A549 (cell line): ENCODE data around the gene WT1. TPM values are rescaled to one million over a fixed set of nuclear protein-coding genes. Genes with fewer than 3 reads are reported as not detected.

ENCODE experiments used
- ATAC-seq, 2 experiments: fragments of 200-7000 bp in 1 of 2; fragments of >200 bp in 1 of 2; cut with Nextera tagmentation in 1 of 2; cut with Tn5 transposase in 1 of 2; 3 replicates each; pipeline versions ENCODE4 v1.8.0 to v1.9.1; 2018 to 2020; ENCODE audit warnings: mild to moderate bottlenecking in 1 of 2, moderate library complexity in 1 of 2
- CTCF ChIA-PET: fragments of 300-600 bp; sonication (Branson Sonifier 250); formaldehyde crosslinking; extraction: SDS; loops from one replicate; lab custom pipeline; 2021; ENCODE audit warnings: antibody characterized with exemption, inconsistent platforms; lab: Yijun Ruan, JAX
- POLR2A ChIA-PET: fragments of 350-600 bp; formaldehyde crosslinking; extraction: SDS; loops from one replicate; lab custom pipeline; 2021; ENCODE audit warnings: antibody characterized with exemption, inconsistent platforms; lab: Yijun Ruan, JAX
- DNase-seq, 2 experiments: peaks; one replicate each; pipeline versions ENCODE4 v3.0.0 to v3.0.0-alpha.2; 2011 to 2016; ENCODE audit warnings: low read depth in 1 of 2, low spot score in 1 of 2
- FAIRE-seq: peaks from 2 replicates; lab custom pipeline; 2011; peaks lifted over from hg19 to GRCh38; lab: Jason Lieb, UNC
- H3K27ac ChIP-seq, 2 experiments: fragments of >200 bp; sonication (Bioruptor Twin); formaldehyde crosslinking; 3 replicates each; pipeline ENCODE4 v1.5.1; 2016 to 2017
- H3K4me1 ChIP-seq: fragments of >200 bp; sonication (Bioruptor Twin); formaldehyde crosslinking; 3 replicates; pipeline ENCODE4 v1.6.1; 2016
- H3K4me2 ChIP-seq: fragments of >200 bp; sonication (Bioruptor Twin); formaldehyde crosslinking; 3 replicates; pipeline ENCODE4 v1.6.1; 2016
- H3K4me3 ChIP-seq: fragments of >200 bp; sonication (Bioruptor Twin); formaldehyde crosslinking; 3 replicates; pipeline ENCODE4 v1.5.1; 2016
- H3K9me3 ChIP-seq: fragments of >200 bp; sonication (Bioruptor Twin); formaldehyde crosslinking; 3 replicates; pipeline ENCODE4 v1.6.1; 2016
- BHLHE40 ChIP-seq: IDR thresholded peaks from 2 replicates; pipeline ENCODE4 v1.6.1; 2012; ENCODE audit warnings: low read depth, low read length, inconsistent platforms
- CHD2 ChIP-seq: fragments of 150-350 bp; IDR thresholded peaks from 2 replicates; pipeline ENCODE4 v1.6.1; 2014; ENCODE audit warnings: low read length; ENCODE audit not compliant: partially characterized antibody
- CTCF ChIP-seq: fragments of >200 bp; sonication (Bioruptor Twin); formaldehyde crosslinking; IDR thresholded peaks from 3 replicates; pipeline ENCODE4 v1.5.1; 2016
- EHF ChIP-seq: fragments of 250-450 bp; sonication (Bioruptor Pico); IDR thresholded peaks from 2 replicates; pipeline ENCODE4 v1.5.0; 2020; ENCODE audit warnings: mild to moderate bottlenecking
- EHMT2 ChIP-seq: fragments of 200-600 bp; sonication (generic); IDR thresholded peaks from 2 replicates; pipeline ENCODE4 v1.6.1; 2016; ENCODE audit warnings: antibody characterized with exemption, low read depth, mild to moderate bottlenecking, moderate library complexity
- FOSB ChIP-seq: fragments of 250-450 bp; sonication (Bioruptor Pico); IDR thresholded peaks from 2 replicates; pipeline ENCODE4 v1.5.0; 2020; ENCODE audit warnings: mild to moderate bottlenecking, moderate library complexity
- FOXS1 ChIP-seq: fragments of 250-450 bp; sonication (Bioruptor Pico); IDR thresholded peaks from 2 replicates; pipeline ENCODE4 v1.5.0; 2020; ENCODE audit warnings: mild to moderate bottlenecking, moderate library complexity
- HOXB13 ChIP-seq: fragments of 250-450 bp; sonication (Bioruptor Pico); IDR thresholded peaks from 2 replicates; pipeline ENCODE4 v1.5.0; 2020; ENCODE audit warnings: low read depth, mild to moderate bottlenecking, moderate library complexity
- MYC ChIP-seq: IDR thresholded peaks from 2 replicates; pipeline ENCODE4 v1.6.1; 2012; ENCODE audit warnings: mild to moderate bottlenecking, inconsistent platforms, low read length, improper control_type of control experiment, borderline replicate concordance
- NPAS2 ChIP-seq: fragments of 250-450 bp; sonication (Bioruptor Pico); IDR thresholded peaks from 2 replicates; pipeline ENCODE4 v1.8.0; 2022; ENCODE audit warnings: mild to moderate bottlenecking, moderate library complexity, borderline replicate concordance
- RARB ChIP-seq: fragments of 250-450 bp; sonication (Bioruptor Pico); IDR thresholded peaks from 2 replicates; pipeline ENCODE4 v1.8.0; 2021; ENCODE audit warnings: mild to moderate bottlenecking, moderate library complexity
- RCOR1 ChIP-seq: fragments of 150-350 bp; IDR thresholded peaks from 2 replicates; pipeline ENCODE4 v1.6.1; 2014; ENCODE audit warnings: antibody characterized with exemption, low read length, low read depth
- TFCP2L1 ChIP-seq: fragments of 250-450 bp; sonication (Bioruptor Pico); IDR thresholded peaks from 2 replicates; pipeline ENCODE4 v1.5.0; 2021; ENCODE audit warnings: mild to moderate bottlenecking
- TP53 ChIP-seq: fragments of 250-450 bp; sonication (Bioruptor Pico); IDR thresholded peaks from 2 replicates; pipeline ENCODE4 v1.5.0; 2021; ENCODE audit warnings: mild to moderate bottlenecking, moderate library complexity
- ZFP36 ChIP-seq: fragments of 450-650 bp; IDR thresholded peaks from 2 replicates; pipeline ENCODE4 v1.6.1; 2014; ENCODE audit warnings: borderline replicate concordance; ENCODE audit not compliant: partially characterized antibody
- WGBS: methylation state at CpG from one replicate; pipeline ENCODE4 v1.1.6; 2017; ENCODE audit errors: missing lambda C conversion rate; 5-methylcytosine and 5-hydroxymethylcytosine counted together
- polyA plus RNA-seq, 4 experiments: library from polyadenylated mRNA; depleted of rRNA in 3 of 4; stranded (reverse); fragments of >200 nt; fragmentation: RNase III in 1 of 4; extraction: RNeasy Plus Mini Kit Qiagen cat#74134 plus additional on column Dnase treatment in 1 of 4; gene quantifications; 2 replicates in 3 of 4; 3 replicates in 1 of 4; pipeline ENCODE4 v1.2.3, GENCODE V29; 2011 to 2017
- TF ChIP-seq, protein P1 (sequence below): fragments of 250-450 bp; sonication (Bioruptor Pico); IDR thresholded peaks from 2 replicates; pipeline ENCODE4 v1.5.0; 2021; ENCODE audit warnings: mild to moderate bottlenecking, moderate library complexity, borderline replicate concordance
- TF ChIP-seq, protein P2 (sequence below): fragments of 150-350 bp; IDR thresholded peaks from 2 replicates; pipeline ENCODE4 v1.6.1; 2014; ENCODE audit warnings: low read depth, mild to moderate bottlenecking, low read length
- TF ChIP-seq, protein P3 (sequence below): fragments of 250-450 bp; sonication (Bioruptor Pico); IDR thresholded peaks from 2 replicates; pipeline ENCODE4 v1.5.0; 2020; ENCODE audit warnings: low read depth, mild to moderate bottlenecking, moderate library complexity
- TF ChIP-seq, protein P4 (sequence below): IDR thresholded peaks from 2 replicates; pipeline ENCODE4 v1.6.1; 2012

Gene WT1
- polyA plus RNA-seq, 2 of the 4 experiments (the other 2 are of a cell fraction): 2.8 to 4.0 TPM

DNA sequence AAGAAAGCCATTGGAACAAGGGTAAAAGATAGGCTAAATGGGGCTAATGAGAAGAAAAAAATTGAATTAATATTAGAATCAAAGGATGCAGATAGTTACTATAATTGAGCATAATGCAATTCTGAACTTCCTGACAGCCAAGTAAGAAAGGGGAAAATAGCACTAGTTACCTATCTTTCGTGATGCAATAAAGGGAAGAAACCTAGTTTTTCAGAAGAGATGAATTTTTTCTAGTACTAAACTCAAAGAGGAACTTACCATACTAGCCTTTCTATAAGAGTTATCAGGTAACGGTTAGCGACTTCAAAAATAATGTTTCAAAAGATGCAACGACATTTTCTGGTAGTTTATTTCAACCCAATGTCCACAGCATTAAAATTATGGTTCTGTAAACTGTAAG is 8.8 kb upstream of the WT1 start:
- H3K4me3 ChIP-seq: no peak overlapping the region
- WGBS: 56% methylated on average over 4 of the region's 4 CpGs

DNA sequence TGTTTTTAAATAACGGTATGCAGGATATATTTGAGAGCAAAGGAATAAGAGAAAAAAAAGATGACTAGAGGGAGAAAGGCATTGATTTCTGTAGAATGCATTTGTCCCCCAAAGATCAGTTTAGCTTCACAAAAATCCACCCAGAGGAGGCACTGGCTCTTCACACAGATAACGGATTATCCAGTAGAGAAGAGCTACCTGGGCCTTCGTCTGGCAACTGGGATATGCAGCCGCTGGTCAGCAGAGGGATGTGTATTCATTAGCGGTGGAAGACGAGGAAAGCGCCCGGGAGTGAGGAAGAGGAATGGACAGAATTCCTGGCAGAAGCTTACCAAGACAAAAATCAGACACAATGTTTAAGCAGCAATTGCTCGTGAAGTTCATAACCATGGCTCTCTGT is 5.6 kb upstream of the WT1 start:
- no peak for ATAC-seq
- ChIA-PET POLR2A (no interaction called here), CTCF (interaction anchor here (1.1 to 1.7 kb wide), 2 partner anchors 10 to 11 kb away, joined by 4 to 6 read pairs; no protein-coding TSS in a partner anchor)
- 29% methylated on average over 9 of the region's 9 CpGs for WGBS
- 0 out of 3 replicates have a peak, but pooled peaks cover 3% of the 10 kb centered on the region for H3K4me1 ChIP-seq
- H3K27ac ChIP-seq: no peak overlapping the region
- no peak overlapping the region for H3K4me3 ChIP-seq
- H3K9me3 ChIP-seq: no peaks in the 10 kb centered on the region
- FAIRE-seq: no peak
- DNase-seq: no peak
- no peak overlapping the region for H3K4me2 ChIP-seq
- TF ChIP-seq FOSB: no peak

More for the DNA sequence above, 8.8 kb upstream of the WT1 start:
- ATAC-seq (no peak), DNase-seq (no peak), FAIRE-seq (no peak)
- Histone ChIP-seq H3K27ac (no peak overlapping the region), H3K9me3 (no peaks in the 10 kb centered on the region), H3K4me2 (no peak overlapping the region), H3K4me1 (peaks cover 4% of the 10 kb centered on the region; the same call in 2 of the 3 replicates)
- ChIA-PET POLR2A (no interaction called here), CTCF (no interaction called here)
- no peak for TF ChIP-seq HOXB13 (CRISPR knock-in tag)
- TF ChIP-seq, protein P1, sequence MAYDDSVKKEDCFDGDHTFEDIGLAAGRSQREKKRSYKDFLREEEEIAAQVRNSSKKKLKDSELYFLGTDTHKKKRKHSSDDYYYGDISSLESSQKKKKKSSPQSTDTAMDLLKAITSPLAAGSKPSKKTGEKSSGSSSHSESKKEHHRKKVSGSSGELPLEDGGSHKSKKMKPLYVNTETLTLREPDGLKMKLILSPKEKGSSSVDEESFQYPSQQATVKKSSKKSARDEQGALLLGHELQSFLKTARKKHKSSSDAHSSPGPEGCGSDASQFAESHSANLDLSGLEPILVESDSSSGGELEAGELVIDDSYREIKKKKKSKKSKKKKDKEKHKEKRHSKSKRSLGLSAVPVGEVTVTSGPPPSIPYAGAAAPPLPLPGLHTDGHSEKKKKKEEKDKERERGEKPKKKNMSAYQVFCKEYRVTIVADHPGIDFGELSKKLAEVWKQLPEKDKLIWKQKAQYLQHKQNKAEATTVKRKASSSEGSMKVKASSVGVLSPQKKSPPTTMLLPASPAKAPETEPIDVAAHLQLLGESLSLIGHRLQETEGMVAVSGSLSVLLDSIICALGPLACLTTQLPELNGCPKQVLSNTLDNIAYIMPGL: no peak
- no peak for TF ChIP-seq EHF
- no peak for TF ChIP-seq TP53 (CRISPR knock-in tag)
- no peak for TF ChIP-seq NPAS2 (CRISPR knock-in tag)
- TF ChIP-seq CHD2: no peak
- no peak for TF ChIP-seq EHMT2
- TF ChIP-seq MYC: no peak
- TF ChIP-seq, protein P2, sequence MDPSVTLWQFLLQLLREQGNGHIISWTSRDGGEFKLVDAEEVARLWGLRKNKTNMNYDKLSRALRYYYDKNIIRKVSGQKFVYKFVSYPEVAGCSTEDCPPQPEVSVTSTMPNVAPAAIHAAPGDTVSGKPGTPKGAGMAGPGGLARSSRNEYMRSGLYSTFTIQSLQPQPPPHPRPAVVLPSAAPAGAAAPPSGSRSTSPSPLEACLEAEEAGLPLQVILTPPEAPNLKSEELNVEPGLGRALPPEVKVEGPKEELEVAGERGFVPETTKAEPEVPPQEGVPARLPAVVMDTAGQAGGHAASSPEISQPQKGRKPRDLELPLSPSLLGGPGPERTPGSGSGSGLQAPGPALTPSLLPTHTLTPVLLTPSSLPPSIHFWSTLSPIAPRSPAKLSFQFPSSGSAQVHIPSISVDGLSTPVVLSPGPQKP: no peak
- no peak for TF ChIP-seq TFCP2L1
- TF ChIP-seq, protein P3, sequence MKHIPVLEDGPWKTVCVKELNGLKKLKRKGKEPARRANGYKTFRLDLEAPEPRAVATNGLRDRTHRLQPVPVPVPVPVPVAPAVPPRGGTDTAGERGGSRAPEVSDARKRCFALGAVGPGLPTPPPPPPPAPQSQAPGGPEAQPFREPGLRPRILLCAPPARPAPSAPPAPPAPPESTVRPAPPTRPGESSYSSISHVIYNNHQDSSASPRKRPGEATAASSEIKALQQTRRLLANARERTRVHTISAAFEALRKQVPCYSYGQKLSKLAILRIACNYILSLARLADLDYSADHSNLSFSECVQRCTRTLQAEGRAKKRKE (CRISPR knock-in tag): no peak
- no peak for TF ChIP-seq CTCF
- TF ChIP-seq BHLHE40: no peak
- no peak for TF ChIP-seq ZFP36
- no peak for TF ChIP-seq RARB (CRISPR knock-in tag)
- TF ChIP-seq, protein P4, sequence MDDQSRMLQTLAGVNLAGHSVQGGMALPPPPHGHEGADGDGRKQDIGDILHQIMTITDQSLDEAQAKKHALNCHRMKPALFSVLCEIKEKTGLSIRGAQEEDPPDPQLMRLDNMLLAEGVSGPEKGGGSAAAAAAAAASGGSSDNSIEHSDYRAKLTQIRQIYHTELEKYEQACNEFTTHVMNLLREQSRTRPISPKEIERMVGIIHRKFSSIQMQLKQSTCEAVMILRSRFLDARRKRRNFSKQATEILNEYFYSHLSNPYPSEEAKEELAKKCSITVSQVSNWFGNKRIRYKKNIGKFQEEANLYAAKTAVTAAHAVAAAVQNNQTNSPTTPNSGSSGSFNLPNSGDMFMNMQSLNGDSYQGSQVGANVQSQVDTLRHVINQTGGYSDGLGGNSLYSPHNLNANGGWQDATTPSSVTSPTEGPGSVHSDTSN: no peak
- no peak for TF ChIP-seq FOXS1 (CRISPR knock-in tag)
- no peak for TF ChIP-seq RCOR1
